ENCODE results near the gene ANGEL2. TPM values are rescaled to one million over a fixed set of nuclear protein-coding genes. Genes with fewer than 3 reads are reported as not detected.
"Not testable (repeated sequence)": the region's sequence is repeated elsewhere in the genome, so short reads cannot be mapped to it uniquely, and the experiment has no call there.

The ANGEL2 gene
- total RNA-seq, 1 donor from 2014 or later: 33.1 TPM

DNA sequence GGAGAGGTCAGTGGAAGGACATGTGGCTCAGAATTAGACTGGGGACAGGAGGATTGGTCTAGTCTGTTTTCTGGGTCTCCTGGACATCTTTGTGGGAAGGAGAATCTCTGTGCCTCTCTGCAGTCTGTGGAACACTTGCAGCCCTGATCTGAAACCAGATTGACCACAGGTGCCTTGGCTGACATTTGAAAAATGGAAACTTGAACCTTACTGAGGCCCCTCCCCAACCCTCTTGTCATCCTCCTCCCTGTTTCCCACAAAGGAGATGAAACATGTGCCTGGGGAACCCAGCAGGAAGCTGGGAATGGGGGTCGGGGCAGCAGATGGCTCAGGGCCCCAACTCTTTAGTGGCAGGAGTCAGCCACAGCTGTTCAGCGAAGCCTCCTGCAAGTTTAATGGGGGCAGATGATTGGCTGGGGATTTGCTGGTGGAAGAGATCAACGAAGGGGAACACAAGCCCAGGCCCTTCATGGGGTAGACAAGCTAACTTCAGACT is 47.3 kb downstream of the ANGEL2 start:
- H3K36me3 Mint-ChIP-seq (ENCODE audit: unreplicated experiment): peaks cover 20% of the 10 kb centered on the region
- H3K9me3 Mint-ChIP-seq (ENCODE audit: unreplicated experiment): peaks cover 21% of the 10 kb centered on the region
- H3K4me3 Mint-ChIP-seq (ENCODE audit: unreplicated experiment): peak overlapping the region; percentile 76
- peaks cover 39% of the 10 kb centered on the region for H3K4me1 Mint-ChIP-seq (ENCODE audit: low read depth, unreplicated experiment)
- no peak for DNase-seq
- TF ChIP-seq CTCF (IDR thresholded peaks at IDR 0.05; ENCODE audit: partially characterized antibody, unreplicated experiment): no peak
- peak overlapping the region; percentile 80 for H3K27ac Mint-ChIP-seq (ENCODE audit: unreplicated experiment)
- H3K27me3 Mint-ChIP-seq (ENCODE audit: unreplicated experiment): peaks cover 18% of the 10 kb centered on the region

DNA sequence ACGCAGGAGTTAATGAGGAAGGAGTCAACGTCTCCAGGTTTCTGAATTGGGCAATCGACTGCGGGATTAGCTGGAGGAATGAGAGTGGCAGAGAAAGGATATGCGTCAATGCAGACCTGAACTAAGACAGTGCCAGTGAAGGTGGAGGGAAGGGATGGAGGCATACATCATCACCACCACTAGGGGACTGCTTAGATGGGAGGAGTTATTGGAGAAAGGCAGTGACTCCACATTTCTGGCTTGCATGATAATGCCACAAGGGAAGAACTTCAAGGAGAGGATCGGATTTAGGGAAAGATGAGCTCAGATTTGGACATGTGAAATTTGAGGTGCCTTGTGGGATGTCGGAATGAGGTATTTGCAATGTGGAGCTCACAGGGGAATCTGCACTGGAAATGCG is 47.9 kb downstream of the ANGEL2 start:
- H3K36me3 Mint-ChIP-seq (ENCODE audit: unreplicated experiment): peaks cover 14% of the 10 kb centered on the region
- peaks cover 18% of the 10 kb centered on the region for H3K27me3 Mint-ChIP-seq (ENCODE audit: unreplicated experiment)
- peak overlapping the region; percentile 76 for H3K4me3 Mint-ChIP-seq (ENCODE audit: unreplicated experiment)
- peak overlapping the region; percentile 80 for H3K27ac Mint-ChIP-seq (ENCODE audit: unreplicated experiment)
- TF ChIP-seq CTCF (IDR thresholded peaks at IDR 0.05; ENCODE audit: partially characterized antibody, unreplicated experiment): peak; percentile 77
- DNase-seq: peak; percentile 37
- H3K9me3 Mint-ChIP-seq (ENCODE audit: unreplicated experiment): peaks cover 21% of the 10 kb centered on the region
- peaks cover 35% of the 10 kb centered on the region for H3K4me1 Mint-ChIP-seq (ENCODE audit: low read depth, unreplicated experiment)

GRCh38 chr1:212966616-212967015 is 49.1 kb downstream of the ANGEL2 start:
- TF ChIP-seq CTCF (IDR thresholded peaks at IDR 0.05; ENCODE audit: partially characterized antibody, unreplicated experiment): no peak
- no peak overlapping the region for H3K27ac Mint-ChIP-seq (ENCODE audit: unreplicated experiment)
- peak overlapping the region; percentile 76 for H3K4me3 Mint-ChIP-seq (ENCODE audit: unreplicated experiment)
- DNase-seq: no peak
- H3K27me3 Mint-ChIP-seq (ENCODE audit: unreplicated experiment): peaks cover 18% of the 10 kb centered on the region
- H3K4me1 Mint-ChIP-seq (ENCODE audit: low read depth, unreplicated experiment): peaks cover 35% of the 10 kb centered on the region
- H3K36me3 Mint-ChIP-seq (ENCODE audit: unreplicated experiment): peaks cover 10% of the 10 kb centered on the region
- H3K9me3 Mint-ChIP-seq (ENCODE audit: unreplicated experiment): peaks cover 23% of the 10 kb centered on the region

DNA sequence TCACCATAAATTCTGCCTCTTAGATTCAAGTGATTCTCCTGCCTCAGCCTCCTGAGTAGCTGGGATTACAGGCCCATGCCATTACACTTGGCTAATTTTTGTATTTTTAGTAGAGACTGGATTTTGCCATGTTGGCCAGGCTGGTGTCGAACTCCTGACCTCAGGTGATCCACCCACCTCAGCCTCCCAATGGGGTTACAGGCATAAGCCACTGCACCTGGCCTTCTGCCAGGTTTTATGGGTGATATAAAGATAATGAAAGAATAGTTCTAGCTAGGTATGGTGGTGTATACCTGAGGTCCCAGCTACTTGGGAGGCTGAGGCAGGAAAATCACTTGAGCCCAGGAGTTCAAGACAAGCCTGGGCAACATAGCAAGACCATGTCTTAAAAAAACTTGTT is 50.7 kb downstream of the ANGEL2 start:
- H3K4me1 Mint-ChIP-seq (ENCODE audit: low read depth, unreplicated experiment): peaks cover 34% of the 10 kb centered on the region
- H3K27me3 Mint-ChIP-seq (ENCODE audit: unreplicated experiment): peaks cover 16% of the 10 kb centered on the region
- not testable (repeated sequence) for H3K36me3 Mint-ChIP-seq (ENCODE audit: unreplicated experiment); H3K4me3 Mint-ChIP-seq (ENCODE audit: unreplicated experiment); H3K27ac Mint-ChIP-seq (ENCODE audit: unreplicated experiment); DNase-seq
- peaks cover 21% of the 10 kb centered on the region for H3K9me3 Mint-ChIP-seq (ENCODE audit: unreplicated experiment)

DNA sequence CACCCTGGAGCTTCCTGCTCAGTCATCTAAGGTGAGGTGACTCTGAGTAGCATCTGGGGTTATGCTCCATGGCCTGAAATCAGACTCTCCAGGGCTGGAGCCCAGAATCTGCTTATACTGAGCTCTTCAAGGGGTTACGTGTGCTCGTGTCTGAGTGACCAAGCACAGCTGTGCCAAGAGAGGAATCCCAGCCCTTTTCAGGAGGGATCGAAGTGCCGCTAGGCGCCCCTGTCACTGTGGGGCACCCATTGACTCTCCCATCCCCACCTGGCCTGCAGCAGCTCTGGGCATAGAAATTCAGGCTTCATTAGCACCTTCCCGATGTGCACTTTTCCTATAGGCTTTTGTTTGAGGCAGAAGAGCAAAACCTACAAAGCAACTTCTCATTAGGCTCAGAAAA is 51.6 kb downstream of the ANGEL2 start:
- DNase-seq: no peak
- peaks cover 10% of the 10 kb centered on the region for H3K36me3 Mint-ChIP-seq (ENCODE audit: unreplicated experiment)
- H3K4me3 Mint-ChIP-seq (ENCODE audit: unreplicated experiment): no peak overlapping the region
- H3K4me1 Mint-ChIP-seq (ENCODE audit: low read depth, unreplicated experiment): peaks cover 31% of the 10 kb centered on the region
- H3K27me3 Mint-ChIP-seq (ENCODE audit: unreplicated experiment): peaks cover 10% of the 10 kb centered on the region
- peaks cover 16% of the 10 kb centered on the region for H3K9me3 Mint-ChIP-seq (ENCODE audit: unreplicated experiment)
- no peak overlapping the region for H3K27ac Mint-ChIP-seq (ENCODE audit: unreplicated experiment)
- no peak for TF ChIP-seq CTCF (IDR thresholded peaks at IDR 0.05; ENCODE audit: partially characterized antibody, unreplicated experiment)
